Right lobe of liver (tissue), 6 donors: ENCODE data around the gene MYOF. TPM values are rescaled to one million over a fixed set of nuclear protein-coding genes. Genes with fewer than 3 reads are reported as not detected.

Source experiments
- ATAC-seq, 4 donors: fragments of 200-7000 bp; cut with Tn5 transposase; one replicate each; pipeline ENCODE4 v1.9.1; 2020; ENCODE audit warnings: mild to moderate bottlenecking in 4 of 4, moderate library complexity in 4 of 4
- DNase-seq, 3 donors: peaks; one replicate each; pipeline ENCODE4 v3.0.0-alpha.2; 2020
- H3K27ac ChIP-seq, 3 donors: fragments of 200-600 bp; one replicate each; pipeline ENCODE4 v1.8.0; 2022
- H3K27me3 ChIP-seq, 2 donors: fragments of 200-600 bp; one replicate each; pipeline ENCODE4 v1.8.0; 2022
- H3K36me3 ChIP-seq, 4 donors: fragments of 200-600 bp; sonication (generic) in 1 of 4; one replicate each; pipeline versions ENCODE4 v1.5.1 to v1.8.0; 2017 to 2022; ENCODE audit warnings: control low read depth in 1 of 4
- H3K4me1 ChIP-seq, 4 donors: fragments of 200-600 bp; sonication (generic) in 1 of 4; one replicate each; pipeline versions ENCODE4 v1.5.1 to v1.8.0; 2017 to 2022; ENCODE audit warnings: control low read depth in 1 of 4
- H3K4me3 ChIP-seq, 3 donors: fragments of 200-600 bp; one replicate each; pipeline ENCODE4 v1.8.0; 2022
- H3K9me3 ChIP-seq, 4 donors: fragments of 200-600 bp; sonication (generic) in 1 of 4; one replicate each; pipeline versions ENCODE4 v1.5.1 to v1.8.0; 2017 to 2022; ENCODE audit warnings: control low read depth in 1 of 4
- POLR2A ChIP-seq: fragments of 450-650 bp; IDR thresholded peaks from one replicate; pipeline ENCODE4 v1.6.1; 2017; ENCODE audit warnings: antibody characterized with exemption, mild to moderate bottlenecking
- WGBS: methylation state at CpG from one replicate; pipeline ENCODE4 v1.1.6; 2018; ENCODE audit warnings: low coverage, low lambda C conversion rate; ENCODE audit not compliant: insufficient coverage; ENCODE audit errors: missing lambda C conversion rate; 5-methylcytosine and 5-hydroxymethylcytosine counted together
- intact Hi-C, 2 donors: fragments of 100-400 bp; cut with DNase I; formaldehyde crosslinking; loops; one replicate each; pipeline versions ENCODE4 v1.11.2 to v1.14.1; 2022
- total RNA-seq, 6 experiments: library from RNA; depleted of rRNA in 2 of 6; stranded (reverse); fragments of >200 nt in 2 of 6; fragmentation: NEBNext Ultra II Directional in 3 of 6; extraction: Animal tissue kit (Norgen Biotek cat#: 25700) in 3 of 6; gene quantifications; one replicate each; pipeline versions ENCODE4 v1.1.0 to v1.2.4, GENCODE V29; 2016 to 2023
- TF ChIP-seq, protein P1 (sequence below), 4 donors: fragments of 200-600 bp in 3 of 4; fragments of 450-650 bp in 1 of 4; IDR thresholded peaks; one replicate each; pipeline versions ENCODE4 v1.5.1 to v1.8.0; 2016 to 2022; ENCODE audit warnings: antibody characterized with exemption in 4 of 4, mild to moderate bottlenecking in 2 of 4
- donor health status: DM: no; HTN: yes; CAD: no.
- donor health status: DM: no; HTN: no; CAD: no.
- donor health status: DM: no; HTN: no; CAD: no.
- donor health status: DM: no; HTN: yes; CAD: no.
- donor health status: DM: no; HTN: yes; CAD: no.

Gene MYOF
- total RNA-seq, 6 experiments from 2014 or later, result 1.9 to 14.6 (median 3.2) TPM

DNA sequence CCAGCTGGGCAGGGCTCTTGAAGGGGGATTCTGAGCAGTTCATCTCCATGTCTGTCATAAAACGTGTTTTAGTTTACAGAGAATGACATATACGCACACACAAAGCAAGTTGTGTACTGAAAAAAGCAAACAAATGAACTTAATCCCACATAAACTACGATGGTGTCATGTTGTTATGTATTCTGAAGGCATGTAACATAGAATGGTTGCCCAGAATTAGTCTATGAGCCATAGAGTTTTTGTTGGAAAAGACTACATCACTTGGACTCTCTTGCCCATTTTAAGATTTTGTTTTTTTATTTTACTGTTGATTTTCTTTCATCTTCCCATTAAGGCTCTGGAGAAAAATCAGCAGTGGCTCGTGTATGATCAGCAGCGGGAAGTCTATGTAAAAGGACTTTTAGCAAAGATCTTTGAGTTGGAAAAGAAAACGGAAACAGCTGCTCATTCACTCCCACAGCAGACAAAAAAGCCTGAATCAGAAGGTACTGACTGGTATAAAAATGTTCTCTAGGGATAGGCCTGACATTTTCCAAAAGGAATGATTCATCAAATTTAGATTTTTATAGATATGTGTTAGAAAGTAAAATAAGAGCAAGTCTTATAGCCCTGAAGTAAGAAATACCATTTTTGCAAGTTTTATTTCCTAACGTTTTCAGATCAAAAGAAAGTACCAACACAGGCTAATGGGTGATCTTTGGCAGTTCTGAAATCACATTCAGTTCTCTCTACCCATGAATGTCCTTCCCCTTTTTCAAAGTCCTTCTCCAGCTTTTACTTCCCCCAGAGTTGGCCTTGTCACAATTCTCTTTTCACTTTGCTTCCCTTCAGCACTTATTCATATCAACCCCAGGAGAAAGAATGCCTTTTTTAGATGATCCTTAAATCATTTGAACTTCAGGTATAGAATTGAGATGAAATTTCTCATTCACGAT is 33.2 kb upstream of the MYOF start:
- Histone ChIP-seq H3K4me1 (no peaks in the 10 kb centered on the region), H3K4me3 (no peak overlapping the region), H3K27me3 (no peaks in the 10 kb centered on the region), H3K36me3 (no peaks in the 10 kb centered on the region), H3K27ac (no peak overlapping the region), H3K9me3 (no peaks in the 10 kb centered on the region)
- ATAC-seq (peak in 3 of 4 donors; percentile 42 to 58 (median 52)), DNase-seq (no peak)
- TF ChIP-seq POLR2A, result no peak
- TF ChIP-seq, protein P1, sequence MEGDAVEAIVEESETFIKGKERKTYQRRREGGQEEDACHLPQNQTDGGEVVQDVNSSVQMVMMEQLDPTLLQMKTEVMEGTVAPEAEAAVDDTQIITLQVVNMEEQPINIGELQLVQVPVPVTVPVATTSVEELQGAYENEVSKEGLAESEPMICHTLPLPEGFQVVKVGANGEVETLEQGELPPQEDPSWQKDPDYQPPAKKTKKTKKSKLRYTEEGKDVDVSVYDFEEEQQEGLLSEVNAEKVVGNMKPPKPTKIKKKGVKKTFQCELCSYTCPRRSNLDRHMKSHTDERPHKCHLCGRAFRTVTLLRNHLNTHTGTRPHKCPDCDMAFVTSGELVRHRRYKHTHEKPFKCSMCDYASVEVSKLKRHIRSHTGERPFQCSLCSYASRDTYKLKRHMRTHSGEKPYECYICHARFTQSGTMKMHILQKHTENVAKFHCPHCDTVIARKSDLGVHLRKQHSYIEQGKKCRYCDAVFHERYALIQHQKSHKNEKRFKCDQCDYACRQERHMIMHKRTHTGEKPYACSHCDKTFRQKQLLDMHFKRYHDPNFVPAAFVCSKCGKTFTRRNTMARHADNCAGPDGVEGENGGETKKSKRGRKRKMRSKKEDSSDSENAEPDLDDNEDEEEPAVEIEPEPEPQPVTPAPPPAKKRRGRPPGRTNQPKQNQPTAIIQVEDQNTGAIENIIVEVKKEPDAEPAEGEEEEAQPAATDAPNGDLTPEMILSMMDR (IDR thresholded peaks at IDR 0.05), result no peak
- intact Hi-C loops, result no loop called here
- 61% methylated on average over 8 of the region's 8 CpGs for WGBS

DNA sequence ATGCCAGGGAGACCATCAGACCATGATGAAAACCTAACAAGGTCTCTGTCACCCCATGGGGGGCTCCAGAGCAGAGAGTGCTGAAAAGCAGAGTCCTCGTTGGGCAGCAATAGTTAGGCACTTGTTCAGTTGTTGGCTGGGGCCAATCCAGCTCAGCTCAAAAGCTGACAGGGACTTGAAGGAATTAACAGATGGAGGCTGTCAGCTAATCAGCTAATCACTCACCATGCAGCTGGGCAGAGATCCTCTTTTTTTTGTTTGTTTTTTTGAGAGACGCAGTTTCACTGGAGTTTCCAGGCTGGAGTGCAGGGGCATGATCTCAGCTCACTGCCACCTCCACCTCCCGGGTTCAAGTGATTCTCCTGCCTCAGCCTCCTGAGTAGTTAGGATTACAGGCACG is 32.4 kb upstream of the MYOF start:
- no peak for ATAC-seq
- H3K36me3 ChIP-seq, result no peaks in the 10 kb centered on the region
- DNase-seq, result no peak
- TF ChIP-seq POLR2A, result no peak
- TF ChIP-seq, protein P1 (IDR thresholded peaks at IDR 0.05), result no peak
- H3K9me3 ChIP-seq, result no peaks in the 10 kb centered on the region
- WGBS, result 100% methylated on average over 3 of the region's 4 CpGs
- intact Hi-C loops, result no loop called here
- no peaks in the 10 kb centered on the region for H3K27me3 ChIP-seq
- no peaks in the 10 kb centered on the region for H3K4me1 ChIP-seq
- no peak overlapping the region for H3K4me3 ChIP-seq
- H3K27ac ChIP-seq, result no peak overlapping the region

DNA sequence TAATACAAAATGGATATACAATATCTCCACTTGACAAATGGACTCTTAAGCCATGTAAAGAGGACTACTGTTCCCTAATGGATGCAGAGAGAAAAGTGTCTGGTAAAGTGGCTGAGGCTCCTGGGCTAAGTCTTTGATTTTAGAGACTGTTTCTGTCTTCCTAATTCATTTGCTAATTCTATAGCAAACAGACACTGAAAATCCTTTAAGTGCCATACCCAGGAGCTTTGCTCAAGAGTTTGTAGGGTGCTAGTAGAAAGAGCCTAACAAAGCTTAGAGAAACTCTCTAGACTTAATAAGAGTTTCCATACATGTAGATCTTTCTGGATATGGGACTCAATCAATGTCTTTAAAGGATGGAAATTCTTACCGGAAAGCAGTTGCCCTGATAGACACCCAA is 31.0 kb upstream of the MYOF start:
- no peak overlapping the region for H3K4me3 ChIP-seq
- 89% methylated on average over 1 of the region's 1 CpG for WGBS
- ATAC-seq, result no peak
- H3K27me3 ChIP-seq, result no peaks in the 10 kb centered on the region
- no peak for DNase-seq
- H3K9me3 ChIP-seq, result no peaks in the 10 kb centered on the region
- intact Hi-C loops, result no loop called here
- H3K36me3 ChIP-seq, result no peaks in the 10 kb centered on the region
- no peak overlapping the region for H3K27ac ChIP-seq
- TF ChIP-seq, protein P1 (IDR thresholded peaks at IDR 0.05), result no peak
- no peak for TF ChIP-seq POLR2A
- no peaks in the 10 kb centered on the region for H3K4me1 ChIP-seq

DNA sequence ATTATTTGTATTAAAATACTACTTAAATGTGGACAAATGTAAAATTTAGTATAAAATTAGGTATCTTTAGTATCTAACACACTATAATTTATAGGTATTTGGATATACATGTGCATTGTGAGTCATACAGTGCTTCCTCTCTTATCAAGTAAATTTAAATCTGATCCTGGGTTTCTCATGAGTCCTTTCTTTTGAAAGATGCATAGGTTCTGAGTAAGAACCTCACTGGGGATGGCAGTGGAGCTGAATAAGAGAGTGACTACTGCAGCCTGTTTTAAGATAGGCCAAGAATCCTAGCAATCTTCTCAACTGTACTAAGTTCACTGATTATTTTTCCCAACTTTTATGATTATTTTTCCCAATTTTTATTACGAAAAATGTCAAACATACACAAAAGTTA is 30.4 kb upstream of the MYOF start:
- DNase-seq (no peak), ATAC-seq (no peak)
- no peaks in the 10 kb centered on the region for H3K4me1 ChIP-seq
- H3K4me3 ChIP-seq, result no peak overlapping the region
- no peaks in the 10 kb centered on the region for H3K9me3 ChIP-seq
- 100% methylated on average over 1 of the region's 1 CpG for WGBS
- no peaks in the 10 kb centered on the region for H3K36me3 ChIP-seq
- intact Hi-C loops, result no loop called here
- H3K27ac ChIP-seq, result no peak overlapping the region
- no peaks in the 10 kb centered on the region for H3K27me3 ChIP-seq
- no peak for TF ChIP-seq POLR2A
- TF ChIP-seq, protein P1 (IDR thresholded peaks at IDR 0.05), result no peak
